ENCODE measurements around the gene SERPINA6. TPM values are rescaled to one million over a fixed set of nuclear protein-coding genes. Genes with fewer than 3 reads are reported as not detected.
A peak's percentile ranks its signal among the peaks of the same experiment; 100 is the strongest.

SERPINA6 gene
- polyA plus RNA-seq, 3 donors = not detected

DNA sequence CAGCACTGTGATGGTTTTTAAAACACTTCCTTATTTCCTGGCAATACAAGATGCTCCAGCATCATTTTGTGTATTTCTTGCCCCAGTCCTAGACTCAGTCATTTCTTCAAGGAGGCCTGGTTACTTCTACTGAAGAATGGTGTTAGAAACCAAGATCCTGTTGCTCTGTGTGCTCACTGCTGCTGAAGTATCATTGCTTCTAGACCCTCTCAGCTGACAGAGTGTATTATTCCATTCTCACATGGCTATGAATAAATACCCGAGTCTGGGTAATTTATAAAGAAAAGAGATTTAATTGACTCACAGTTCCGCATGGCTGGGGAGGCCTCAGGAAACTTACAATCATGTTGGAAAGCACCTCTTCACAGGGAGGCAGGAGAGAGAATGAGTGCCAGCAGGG, 14.9 kb upstream of the SERPINA6 start:
- no peaks in the 10 kb centered on the region for H3K36me3 Mint-ChIP-seq
- H3K4me2 ChIP-seq (replicated peaks; ENCODE audit: extremely low read depth, low read length, poor library complexity, severe bottlenecking) = no peak overlapping the region
- DNase-seq = no peak
- H3K27me3 ChIP-seq (ENCODE audit: control insufficient read depth in 2 of 2, insufficient read depth in 2 of 2, low read length in 2 of 2) = peaks cover 0 to 3% of the 10 kb centered on the region in 2 donors
- H3K4me1 Mint-ChIP-seq = peaks cover 16% of the 10 kb centered on the region
- intact Hi-C loops (cut with micrococcal nuclease) = no loop called here
- H3K27me3 Mint-ChIP-seq (ENCODE audit: low read depth in 3 of 3) = peaks cover 10 to 30% (median 10%) of the 10 kb centered on the region in 3 donors
- no peak overlapping the region for H3K27ac Mint-ChIP-seq
- H3K4me3 ChIP-seq (replicated peaks in 1 of 3; ENCODE audit: low read depth in 2 of 3, low read length in 3 of 3) = no peak overlapping the region
- no peaks in the 10 kb centered on the region for H3K79me2 ChIP-seq (ENCODE audit: insufficient read depth, low read length)
- no peak overlapping the region for H2AFZ ChIP-seq (ENCODE audit: insufficient read depth, low read depth, low read length, poor library complexity, severe bottlenecking)
- H3K36me3 ChIP-seq (replicated peaks in 1 of 2; ENCODE audit: control insufficient read depth in 1 of 2, insufficient read depth in 2 of 2, low read length in 2 of 2) = no peaks in the 10 kb centered on the region
- H3K9me3 Mint-ChIP-seq = peaks cover 0 to 3% (median 0%) of the 10 kb centered on the region in 7 donors
- H3K4me3 Mint-ChIP-seq = no peak overlapping the region
- no peak overlapping the region for H3K27ac ChIP-seq (ENCODE audit: low read depth in 1 of 2, low read length in 2 of 2)
- no peaks in the 10 kb centered on the region for H3K9me3 ChIP-seq (replicated peaks in 1 of 2; ENCODE audit: control insufficient read depth in 1 of 2, insufficient read depth in 1 of 2, low read length in 2 of 2)
- WGBS (ENCODE audit: insufficient coverage) = no CpG with 5 or more reads among the region's 2 CpGs
- H4K20me1 ChIP-seq (ENCODE audit: insufficient read depth, low read length) = no peaks in the 10 kb centered on the region
- H3K9ac ChIP-seq (ENCODE audit: insufficient read depth, low read length, poor library complexity, severe bottlenecking) = no peak overlapping the region
- peaks cover 12 to 17% of the 10 kb centered on the region in 2 donors for H3K4me1 ChIP-seq (ENCODE audit: control insufficient read depth in 1 of 2, insufficient read depth in 2 of 2, low read length in 2 of 2)
- TF ChIP-seq, protein P1, sequence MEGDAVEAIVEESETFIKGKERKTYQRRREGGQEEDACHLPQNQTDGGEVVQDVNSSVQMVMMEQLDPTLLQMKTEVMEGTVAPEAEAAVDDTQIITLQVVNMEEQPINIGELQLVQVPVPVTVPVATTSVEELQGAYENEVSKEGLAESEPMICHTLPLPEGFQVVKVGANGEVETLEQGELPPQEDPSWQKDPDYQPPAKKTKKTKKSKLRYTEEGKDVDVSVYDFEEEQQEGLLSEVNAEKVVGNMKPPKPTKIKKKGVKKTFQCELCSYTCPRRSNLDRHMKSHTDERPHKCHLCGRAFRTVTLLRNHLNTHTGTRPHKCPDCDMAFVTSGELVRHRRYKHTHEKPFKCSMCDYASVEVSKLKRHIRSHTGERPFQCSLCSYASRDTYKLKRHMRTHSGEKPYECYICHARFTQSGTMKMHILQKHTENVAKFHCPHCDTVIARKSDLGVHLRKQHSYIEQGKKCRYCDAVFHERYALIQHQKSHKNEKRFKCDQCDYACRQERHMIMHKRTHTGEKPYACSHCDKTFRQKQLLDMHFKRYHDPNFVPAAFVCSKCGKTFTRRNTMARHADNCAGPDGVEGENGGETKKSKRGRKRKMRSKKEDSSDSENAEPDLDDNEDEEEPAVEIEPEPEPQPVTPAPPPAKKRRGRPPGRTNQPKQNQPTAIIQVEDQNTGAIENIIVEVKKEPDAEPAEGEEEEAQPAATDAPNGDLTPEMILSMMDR (IDR thresholded peaks at IDR 0.05) = no peak

DNA sequence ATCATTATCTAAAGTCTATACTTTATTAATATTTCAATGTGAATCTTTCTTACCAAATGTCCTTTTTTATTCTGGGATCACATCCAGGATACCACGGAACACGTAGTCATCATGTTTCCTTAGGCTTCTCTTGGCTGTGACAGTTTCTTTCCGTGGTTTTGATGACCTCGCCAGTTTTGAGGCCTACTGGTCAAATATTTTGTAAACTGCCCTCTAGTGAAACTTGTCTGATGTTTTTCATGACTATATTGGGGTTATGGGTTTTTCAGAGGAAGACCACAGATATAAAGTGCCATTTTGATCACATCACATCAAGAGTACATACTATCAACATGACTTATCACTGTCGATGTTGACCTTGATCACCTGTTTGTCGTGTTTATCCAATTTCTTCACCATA, 14.1 kb upstream of the SERPINA6 start:
- Mint-ChIP-seq H3K4me3 (no peak overlapping the region), H3K4me1 (peaks cover 8% of the 10 kb centered on the region), H3K27ac (no peak overlapping the region), H3K36me3 (no peaks in the 10 kb centered on the region), H3K9me3 (peaks cover 0 to 3% (median 0%) of the 10 kb centered on the region in 7 donors), H3K27me3 (ENCODE audit: low read depth in 3 of 3) (peaks cover 10 to 31% (median 14%) of the 10 kb centered on the region in 3 donors)
- Histone ChIP-seq H3K4me3 (replicated peaks in 1 of 3; ENCODE audit: low read depth in 2 of 3, low read length in 3 of 3) (no peak overlapping the region), H2AFZ (ENCODE audit: insufficient read depth, low read depth, low read length, poor library complexity, severe bottlenecking) (no peak overlapping the region), H3K27ac (ENCODE audit: low read depth in 1 of 2, low read length in 2 of 2) (no peak overlapping the region), H3K36me3 (replicated peaks in 1 of 2; ENCODE audit: control insufficient read depth in 1 of 2, insufficient read depth in 2 of 2, low read length in 2 of 2) (no peaks in the 10 kb centered on the region), H3K4me1 (ENCODE audit: control insufficient read depth in 1 of 2, insufficient read depth in 2 of 2, low read length in 2 of 2) (peaks cover 8 to 10% of the 10 kb centered on the region in 2 donors), H3K4me2 (replicated peaks; ENCODE audit: extremely low read depth, low read length, poor library complexity, severe bottlenecking) (no peak overlapping the region), H3K9me3 (replicated peaks in 1 of 2; ENCODE audit: control insufficient read depth in 1 of 2, insufficient read depth in 1 of 2, low read length in 2 of 2) (no peaks in the 10 kb centered on the region), H3K79me2 (ENCODE audit: insufficient read depth, low read length) (no peaks in the 10 kb centered on the region), H3K27me3 (ENCODE audit: control insufficient read depth in 2 of 2, insufficient read depth in 2 of 2, low read length in 2 of 2) (peaks cover 2 to 3% of the 10 kb centered on the region in 2 donors), H4K20me1 (ENCODE audit: insufficient read depth, low read length) (no peaks in the 10 kb centered on the region), H3K9ac (ENCODE audit: insufficient read depth, low read length, poor library complexity, severe bottlenecking) (no peak overlapping the region)
- WGBS (ENCODE audit: insufficient coverage) = 84% methylated on average over 4 of the region's 6 CpGs
- peak in 1 of 3 donors; percentile 21 for DNase-seq
- intact Hi-C loops (cut with micrococcal nuclease) = no loop called here
- TF ChIP-seq, protein P1 (IDR thresholded peaks at IDR 0.05) = no peak

Data from CD14-positive monocyte (primary cell).